H1 (cell line): Measurements from ENCODE around the gene TBX5. TPM values are rescaled to one million over a fixed set of nuclear protein-coding genes. Genes with fewer than 3 reads are reported as not detected.

Experiments
- CTCF ChIA-PET: fragments of 300-600 bp; sonication (Branson Sonifier 250); formaldehyde crosslinking; loops from one replicate; lab custom pipeline; 2021; ENCODE audit not compliant: partially characterized antibody; lab: Charles Lee
- POLR2A ChIA-PET: fragments of 300-600 bp; sonication (Branson Sonifier 250); formaldehyde crosslinking; loops from one replicate; lab custom pipeline; 2021; ENCODE audit warnings: inconsistent platforms; ENCODE audit not compliant: partially characterized antibody; lab: Charles Lee
- DNase-seq, 2 experiments: peaks; one replicate each; pipeline versions ENCODE4 v3.0.0 to v3.0.0-alpha.2; 2010 to 2022; ENCODE audit warnings: low spot score in 2 of 2, low read depth in 1 of 2, mixed read lengths in 1 of 2
- FAIRE-seq: peaks from 2 replicates; lab custom pipeline; 2011; peaks lifted over from hg19 to GRCh38; lab: Jason Lieb, UNC
- H2AFZ ChIP-seq: 2 replicates; pipeline ENCODE4 v1.8.1; 2012; ENCODE audit warnings: low read length, inconsistent platforms
- H2AK5ac ChIP-seq: 2 replicates; pipeline ENCODE4 v1.6.1; 2013; ENCODE audit warnings: low read depth, low read length
- H2BK120ac ChIP-seq: replicated peaks from 2 replicates; pipeline ENCODE3; 2013; ENCODE audit warnings: low read depth, low read length, inconsistent platforms
- H2BK12ac ChIP-seq: 2 replicates; pipeline ENCODE4 v1.6.1; 2013; ENCODE audit warnings: low read depth, low read length
- H2BK15ac ChIP-seq: 2 replicates; pipeline ENCODE4 v1.6.1; 2013; ENCODE audit warnings: low read length
- H2BK20ac ChIP-seq: 2 replicates; pipeline ENCODE4 v1.6.1; 2013; ENCODE audit warnings: low read length
- H2BK5ac ChIP-seq: 2 replicates; pipeline ENCODE4 v1.6.1; 2013; ENCODE audit warnings: low read depth, low read length
- H3K14ac ChIP-seq: 2 replicates; pipeline ENCODE4 v1.6.1; 2013; ENCODE audit warnings: inconsistent platforms; ENCODE audit not compliant: insufficient read length
- H3K18ac ChIP-seq: 2 replicates; pipeline ENCODE4 v1.6.1; 2013; ENCODE audit warnings: low read length; ENCODE audit errors: extremely low read depth
- H3K23ac ChIP-seq: 2 replicates; pipeline ENCODE4 v1.6.1; 2013; ENCODE audit warnings: inconsistent platforms; ENCODE audit not compliant: insufficient read length
- H3K23me2 ChIP-seq: 2 replicates; pipeline ENCODE4 v1.6.1; 2013; ENCODE audit warnings: low read depth, low read length
- H3K27ac ChIP-seq: 2 replicates; pipeline ENCODE4 v1.6.1; 2011; ENCODE audit warnings: low read depth, low read length, inconsistent platforms
- H3K27me3 ChIP-seq, 4 experiments: replicated peaks in 1 of 4; 1 replicate in 1 of 4; 2 replicates in 3 of 4; pipeline versions ENCODE4 v1.6.1 to v1.8.1; 2011 to 2013; ENCODE audit warnings: low read length in 3 of 4, mild to moderate bottlenecking in 3 of 4, inconsistent platforms in 2 of 4, mixed read lengths in 2 of 4, moderate library complexity in 1 of 4; ENCODE audit not compliant: control insufficient read depth in 3 of 4, insufficient read depth in 3 of 4; ENCODE audit errors: extremely low read depth in 1 of 4
- H3K36me3 ChIP-seq, 4 experiments: 2 replicates each; pipeline versions ENCODE4 v1.6.1 to v1.8.1; 2011 to 2013; ENCODE audit warnings: mild to moderate bottlenecking in 4 of 4, low read length in 3 of 4, moderate library complexity in 2 of 4, control low read depth in 1 of 4, inconsistent platforms in 1 of 4; ENCODE audit not compliant: insufficient read depth in 4 of 4, control insufficient read depth in 2 of 4
- H3K4ac ChIP-seq: replicated peaks from 2 replicates; pipeline ENCODE3; 2013; ENCODE audit warnings: low read length, low read depth, mixed read lengths, inconsistent platforms; ENCODE audit not compliant: insufficient read length
- H3K4me1 ChIP-seq, 4 experiments: replicated peaks in 1 of 4; 1 replicate in 1 of 4; 2 replicates in 3 of 4; pipeline versions ENCODE4 v1.6.1 to v1.8.1; 2011 to 2013; ENCODE audit warnings: low read length in 3 of 4, inconsistent platforms in 2 of 4, mixed read lengths in 1 of 4; ENCODE audit not compliant: insufficient read depth in 4 of 4, control insufficient read depth in 3 of 4
- H3K4me2 ChIP-seq, 2 experiments: 2 replicates each; pipeline versions ENCODE4 v1.6.1 to v1.8.1; 2011 to 2013; ENCODE audit warnings: low read depth in 2 of 2, low read length in 2 of 2, control low read depth in 1 of 2, inconsistent platforms in 1 of 2, mild to moderate bottlenecking in 1 of 2; ENCODE audit not compliant: insufficient read depth in 1 of 2
- H3K4me3 ChIP-seq, 4 experiments: fragments of 200-600, 300-600 bp in 1 of 4; sonication (generic), shearing (Covaris generic), sonication (Bioruptor Twin) in 1 of 4; 2 replicates each; pipeline versions ENCODE4 v1.5.1 to v1.8.1; 2011 to 2016; ENCODE audit warnings: low read length in 4 of 4, low read depth in 3 of 4, control low read depth in 2 of 4, inconsistent platforms in 2 of 4, mild to moderate bottlenecking in 2 of 4, mixed read lengths in 1 of 4, moderate library complexity in 1 of 4; ENCODE audit not compliant: insufficient read depth in 2 of 4; ENCODE audit errors: extremely low read depth in 1 of 4
- H3K56ac ChIP-seq: replicated peaks from 2 replicates; pipeline ENCODE3; 2013; ENCODE audit warnings: low read depth, mild to moderate bottlenecking, mixed read lengths, low read length, inconsistent platforms; ENCODE audit not compliant: insufficient read length
- H3K79me1 ChIP-seq: 2 replicates; pipeline ENCODE4 v1.6.1; 2013; ENCODE audit warnings: low read depth, low read length, control low read depth
- H3K79me2 ChIP-seq, 2 experiments: 2 replicates each; pipeline versions ENCODE4 v1.6.1 to v1.8.1; 2012 to 2013; ENCODE audit warnings: low read length in 2 of 2, mild to moderate bottlenecking in 2 of 2, inconsistent platforms in 1 of 2; ENCODE audit not compliant: insufficient read depth in 2 of 2, control insufficient read depth in 1 of 2
- H3K9ac ChIP-seq, 4 experiments: replicated peaks in 1 of 4; 1 replicate in 1 of 4; 2 replicates in 3 of 4; pipeline versions ENCODE4 v1.6.1 to v1.8.1; 2011 to 2013; ENCODE audit warnings: low read depth in 3 of 4, low read length in 3 of 4, control low read depth in 2 of 4, mild to moderate bottlenecking in 2 of 4, moderate library complexity in 2 of 4, inconsistent platforms in 1 of 4; ENCODE audit errors: extremely low read depth in 1 of 4
- H3K9me3 ChIP-seq, 2 experiments: 2 replicates each; pipeline versions ENCODE4 v1.6.1 to v1.8.1; 2012 to 2013; ENCODE audit warnings: mild to moderate bottlenecking in 2 of 2, moderate library complexity in 2 of 2, control low read depth in 1 of 2, inconsistent platforms in 1 of 2, low read depth in 1 of 2, low read length in 1 of 2, mixed read lengths in 1 of 2; ENCODE audit not compliant: insufficient read depth in 2 of 2
- H4K20me1 ChIP-seq, 2 experiments: replicated peaks in 1 of 2; 2 replicates each; pipeline versions ENCODE3 to v1.8.1; 2011 to 2013; ENCODE audit warnings: inconsistent platforms in 2 of 2, low read length in 2 of 2, mild to moderate bottlenecking in 1 of 2; ENCODE audit not compliant: insufficient read depth in 2 of 2, control insufficient read depth in 1 of 2
- H4K5ac ChIP-seq: 2 replicates; pipeline ENCODE4 v1.6.1; 2013; ENCODE audit warnings: low read length, low read depth, mixed read lengths, inconsistent platforms; ENCODE audit not compliant: insufficient read length
- H4K8ac ChIP-seq: 2 replicates; pipeline ENCODE4 v1.8.0; 2013; ENCODE audit warnings: mild to moderate bottlenecking, moderate library complexity, low read length, inconsistent platforms; ENCODE audit not compliant: insufficient read depth; ENCODE audit errors: extremely low read depth
- H4K91ac ChIP-seq: replicated peaks from 2 replicates; pipeline ENCODE3; 2013; ENCODE audit warnings: low read length, mixed read lengths, inconsistent platforms; ENCODE audit not compliant: insufficient read length
- CBX5 ChIP-seq: fragments of 300-800, 300-1000 bp; sonication (generic); IDR thresholded peaks from 2 replicates; pipeline ENCODE4 v1.7.1; 2016; ENCODE audit warnings: antibody characterized with exemption, low read length, low read depth
- E2F6 ChIP-seq: IDR thresholded peaks from 2 replicates; pipeline ENCODE4 v1.6.1; 2012; ENCODE audit warnings: inconsistent platforms
- GABPA ChIP-seq: IDR thresholded peaks from 2 replicates; pipeline ENCODE4 v1.6.1; 2011; ENCODE audit warnings: mild to moderate bottlenecking, low read length, moderate library complexity, borderline replicate concordance; ENCODE audit not compliant: insufficient read depth
- JUN ChIP-seq: IDR thresholded peaks from 2 replicates; pipeline ENCODE4 v1.6.1; 2011; ENCODE audit warnings: low read depth, mild to moderate bottlenecking, improper control_type of control experiment, low read length
- KDM4A ChIP-seq: IDR thresholded peaks from one replicate; pipeline ENCODE4 v1.7.1; 2012; ENCODE audit warnings: low read depth, mild to moderate bottlenecking, moderate library complexity, low read length, inconsistent platforms; ENCODE audit not compliant: severe bottlenecking
- PHF8 ChIP-seq: fragments of 200-600 bp; sonication (generic); conservative IDR thresholded peaks from 2 replicates; pipeline ENCODE4 v1.7.1; 2012; ENCODE audit warnings: low read depth, mild to moderate bottlenecking, inconsistent platforms, low read length, moderate library complexity
- POLR2AphosphoS5 ChIP-seq: IDR thresholded peaks from 2 replicates; pipeline ENCODE4 v1.6.1; 2011; ENCODE audit warnings: low read depth, low read length
- RAD21 ChIP-seq, 2 experiments: IDR thresholded peaks in 1 of 2; conservative IDR thresholded peaks in 1 of 2; 2 replicates each; pipeline ENCODE4 v1.6.1; 2011; ENCODE audit warnings: low read depth in 2 of 2, low read length in 2 of 2, improper control_type of control experiment in 1 of 2, inconsistent platforms in 1 of 2, mild to moderate bottlenecking in 1 of 2, moderate library complexity in 1 of 2
- SUZ12 ChIP-seq: fragments of 200-600 bp; sonication (generic); IDR thresholded peaks from 2 replicates; pipeline ENCODE4 v1.6.1; 2012; ENCODE audit warnings: mild to moderate bottlenecking, inconsistent platforms, low read length, moderate library complexity, mixed read lengths
- TCF12 ChIP-seq: IDR thresholded peaks from 2 replicates; pipeline ENCODE4 v1.6.1; 2011; ENCODE audit warnings: low read depth, mild to moderate bottlenecking, low read length
- WGBS, 2 experiments: shearing (Covaris generic) in 1 of 2; methylation state at CpG; one replicate each; pipeline versions ENCODE4 v1.1.6 to v1.1.7; 2013 to 2015; ENCODE audit warnings: low lambda C conversion rate in 2 of 2, mixed read lengths in 2 of 2, inconsistent platforms in 1 of 2, low coverage in 1 of 2, missing lambda C conversion rate in 1 of 2; ENCODE audit not compliant: insufficient replicate concordance in 2 of 2, insufficient coverage in 1 of 2, insufficient read length in 1 of 2; ENCODE audit errors: extremely low coverage in 1 of 2, missing lambda C conversion rate in 1 of 2; 5-methylcytosine and 5-hydroxymethylcytosine counted together
- polyA plus RNA-seq, 7 experiments: library from polyadenylated mRNA; depleted of rRNA in 3 of 7; stranded (reverse) in 5 of 7; unstranded in 2 of 7; fragments of >200 nt in 5 of 7; fragments of 200-250 nt in 2 of 7; gene quantifications; 1 replicate in 5 of 7; 2 replicates in 1 of 7; 4 replicates in 1 of 7; pipeline versions ENCODE4 v1.2.1 to v1.2.3, GENCODE V29; 2011 to 2013; ENCODE audit warnings: missing spikeins in 2 of 7, mixed read lengths in 2 of 7
- total RNA-seq: library from RNA; stranded (reverse); fragmentation: NEBNext Ultra II Directional; extraction: Animal tissue kit (Norgen Biotek cat#: 25700); gene quantifications from 2 replicates; pipeline ENCODE4 v1.2.1, GENCODE V29; 2021

The TBX5 gene
- total and polyA plus RNA-seq, 2 of the 8 experiments (the other 6 are each of a cell fraction or from before 2014, with no cell fraction given) = 0.05 TPM; not detected in 1

- CTCF ChIA-PET = interaction anchor here (0.6 to 0.7 kb wide), 2 partner anchors 33 to 1009 kb away, joined by 3 read pairs; no protein-coding TSS in a partner anchor
- Histone ChIP-seq H2BK15ac (no peak overlapping the region), H2BK120ac (no peak overlapping the region), H3K27me3 (peaks cover 99 to 100% (median 100%) of the 10 kb centered on the region in 4 experiments), H3K4me2 (peak overlapping the region in 1 of 2 experiments; percentile 9; a peak in 1 of 4 replicates), H3K56ac (no peak overlapping the region), H3K18ac (no peak overlapping the region), H3K9me3 (no peaks in the 10 kb centered on the region), H2AK5ac (no peak overlapping the region), H3K4me1 (peaks cover 5 to 37% (median 17%) of the 10 kb centered on the region in 4 experiments), H3K14ac (no peak overlapping the region), H2AFZ (no peak overlapping the region), H3K23me2 (no peaks in the 10 kb centered on the region; the same call in 1 of the 2 replicates), H3K79me1 (no peaks in the 10 kb centered on the region), H4K20me1 (peaks cover 22 to 51% of the 10 kb centered on the region in 2 experiments), H4K8ac (no peak overlapping the region), H4K5ac (no peak overlapping the region), H3K27ac (no peak overlapping the region), H2BK12ac (0 out of 2 replicates have a peak overlapping the region, but pooled peaks have one; percentile 22), H4K91ac (no peak overlapping the region), H3K9ac (no peak overlapping the region), H3K4me3 (no peak overlapping the region), H3K4ac (no peak overlapping the region), H3K36me3 (peaks cover 0 to 15% (median 0%) of the 10 kb centered on the region in 4 experiments; a peak in 2 of 8 replicates), H3K23ac (no peak overlapping the region), H2BK5ac (no peak overlapping the region), H3K79me2 (no peaks in the 10 kb centered on the region), H2BK20ac (no peak overlapping the region)
- POLR2A ChIA-PET = no interaction called here
- DNase-seq = peak in 1 of 2 experiments; percentile 49
- FAIRE-seq = no peak
- WGBS, 2 experiments = 12% methylated on average over 37 of the region's 44 CpGs; no CpG with 5 or more reads in 1 of the 2 experiments
- TF ChIP-seq JUN (no peak), RAD21 (IDR thresholded peaks at IDR 0.05 in 1 of 2, conservative IDR thresholded peaks at IDR 0.05 in 1 of 2; ENCODE audit: low read depth in 2 of 2, low read length in 2 of 2) (no peak), PHF8 (no peak), SUZ12 (peak; percentile 87), KDM4A (no peak), GABPA (no peak), TCF12 (0 out of 2 replicates have a peak, but pooled peaks have one; percentile 5), E2F6 (no peak), POLR2AphosphoS5 (no peak), CBX5 (no peak)
Observed at GRCh38 chr12:114444422-114445279, 38.7 kb upstream of the TBX5 start.
